Activated CD4-positive, alpha-beta memory T cell treated with anti-CD3 and anti-CD28 coated beads for 36 hours (primary cell): ENCODE results near the gene VAV3. TPM values are rescaled to one million over a fixed set of nuclear protein-coding genes. Genes with fewer than 3 reads are reported as not detected.

ENCODE experiments used
- CTCF ChIA-PET: fragments of 350-600 bp; sonication (Branson Sonifier 250); formaldehyde crosslinking; loops from one replicate; lab custom pipeline; 2021; ENCODE audit warnings: antibody characterized with exemption, inconsistent platforms; lab: Charles Lee
- POLR2A ChIA-PET: fragments of 350-600 bp; sonication (Branson Sonifier 250); formaldehyde crosslinking; loops from one replicate; lab custom pipeline; 2021; ENCODE audit warnings: antibody characterized with exemption; lab: Charles Lee
- DNase-seq: peaks from one replicate; pipeline ENCODE4 v3.0.0-alpha.2; 2020
- H3K27ac Mint-ChIP-seq: one replicate; pipeline ENCODE4 v1.8.0; 2021; ENCODE audit warnings: mixed read lengths
- H3K27me3 Mint-ChIP-seq: one replicate; pipeline ENCODE4 v1.8.0; 2021; ENCODE audit warnings: mixed read lengths
- H3K36me3 Mint-ChIP-seq: one replicate; pipeline ENCODE4 v1.8.0; 2021; ENCODE audit warnings: mixed read lengths
- H3K4me1 Mint-ChIP-seq: one replicate; pipeline ENCODE4 v1.8.0; 2021; ENCODE audit warnings: low read depth, mixed read lengths
- H3K4me3 Mint-ChIP-seq: one replicate; pipeline ENCODE4 v1.8.0; 2021; ENCODE audit warnings: mild to moderate bottlenecking, mixed read lengths
- H3K9me3 Mint-ChIP-seq: one replicate; pipeline ENCODE4 v1.8.0; 2021; ENCODE audit warnings: mixed read lengths
- intact Hi-C: fragments of 100-400 bp; cut with micrococcal nuclease; formaldehyde crosslinking; loops from one replicate; pipeline ENCODE4 v1.15.1; 2023
- total RNA-seq, 2 experiments: library from RNA; stranded (reverse); gene quantifications; one replicate each; pipeline ENCODE4 v1.2.3, GENCODE V29; 2021

VAV3 gene
- total RNA-seq, 2 experiments from 2014 or later, result 2.3 to 3.3 TPM

GRCh38 chr1:107992347-107992746 lies 27.4 kb upstream of the VAV3 start:
- CTCF ChIA-PET, result no interaction called here
- POLR2A ChIA-PET, result no interaction called here
- no peak overlapping the region for H3K27ac Mint-ChIP-seq
- no peaks in the 10 kb centered on the region for H3K4me1 Mint-ChIP-seq
- no peak for DNase-seq
- no peaks in the 10 kb centered on the region for H3K9me3 Mint-ChIP-seq
- intact Hi-C loops, result no loop called here
- H3K27me3 Mint-ChIP-seq, result no peaks in the 10 kb centered on the region
- no peaks in the 10 kb centered on the region for H3K36me3 Mint-ChIP-seq
- no peak overlapping the region for H3K4me3 Mint-ChIP-seq

- CTCF ChIA-PET, result no interaction called here
- Mint-ChIP-seq H3K36me3 (no peaks in the 10 kb centered on the region), H3K4me3 (no peak overlapping the region)
Measured at GRCh38 chr1:107991371-107992066, 26.5 kb upstream of the VAV3 start.

GRCh38 chr1:107990606-107991005 lies 25.6 kb upstream of the VAV3 start:
- intact Hi-C loops, result no loop called here
- Mint-ChIP-seq H3K9me3 (no peaks in the 10 kb centered on the region), H3K4me1 (no peaks in the 10 kb centered on the region), H3K36me3 (no peaks in the 10 kb centered on the region), H3K4me3 (no peak overlapping the region), H3K27ac (no peak overlapping the region), H3K27me3 (no peaks in the 10 kb centered on the region)
- CTCF ChIA-PET, result no interaction called here
- POLR2A ChIA-PET, result no interaction called here
- no peak for DNase-seq

More at GRCh38 chr1:107991371-107992066, 26.5 kb upstream of the VAV3 start:
- H3K4me1 Mint-ChIP-seq, result no peaks in the 10 kb centered on the region
- no peaks in the 10 kb centered on the region for H3K27me3 Mint-ChIP-seq
- intact Hi-C loops, result no loop called here
- no peak overlapping the region for H3K27ac Mint-ChIP-seq
- POLR2A ChIA-PET, result no interaction called here
- DNase-seq, result no peak
- no peaks in the 10 kb centered on the region for H3K9me3 Mint-ChIP-seq

GRCh38 chr1:107981277-107981676 lies 16.3 kb upstream of the VAV3 start:
- Mint-ChIP-seq H3K27ac (no peak overlapping the region), H3K36me3 (no peaks in the 10 kb centered on the region), H3K27me3 (peaks cover 5% of the 10 kb centered on the region), H3K4me1 (peaks cover 13% of the 10 kb centered on the region), H3K4me3 (no peak overlapping the region), H3K9me3 (no peaks in the 10 kb centered on the region)
- intact Hi-C loops, result no loop called here
- ChIA-PET CTCF (no interaction called here), POLR2A (no interaction called here)
- no peak for DNase-seq

GRCh38 chr1:107979926-107980325 lies 14.9 kb upstream of the VAV3 start:
- DNase-seq, result no peak
- no peaks in the 10 kb centered on the region for H3K36me3 Mint-ChIP-seq
- H3K27ac Mint-ChIP-seq, result no peak overlapping the region
- POLR2A ChIA-PET, result no interaction called here
- no peak overlapping the region for H3K4me3 Mint-ChIP-seq
- intact Hi-C loops, result no loop called here
- CTCF ChIA-PET, result no interaction called here
- H3K4me1 Mint-ChIP-seq, result peaks cover 16% of the 10 kb centered on the region
- peaks cover 5% of the 10 kb centered on the region for H3K27me3 Mint-ChIP-seq
- H3K9me3 Mint-ChIP-seq, result no peaks in the 10 kb centered on the region

GRCh38 chr1:107979088-107979487 lies 14.1 kb upstream of the VAV3 start:
- Mint-ChIP-seq H3K27me3 (peaks cover 5% of the 10 kb centered on the region), H3K27ac (no peak overlapping the region), H3K9me3 (no peaks in the 10 kb centered on the region), H3K36me3 (no peaks in the 10 kb centered on the region), H3K4me1 (peaks cover 16% of the 10 kb centered on the region), H3K4me3 (no peak overlapping the region)
- DNase-seq, result no peak
- intact Hi-C loops, result no loop called here
- POLR2A ChIA-PET, result no interaction called here
- CTCF ChIA-PET, result no interaction called here

- peaks cover 16% of the 10 kb centered on the region for H3K4me1 Mint-ChIP-seq
- no peak overlapping the region for H3K27ac Mint-ChIP-seq
- CTCF ChIA-PET, result interaction anchor here (1.5 kb wide), 1 partner anchor 13 kb away, joined by 5 read pairs; no protein-coding TSS in a partner anchor
- no peak overlapping the region for H3K4me3 Mint-ChIP-seq
- POLR2A ChIA-PET, result interaction anchor here (1.0 kb wide), 1 partner anchor 91 kb away, joined by 3 read pairs; no protein-coding TSS in a partner anchor
- no peaks in the 10 kb centered on the region for H3K9me3 Mint-ChIP-seq
- DNase-seq, result no peak
- intact Hi-C loops, result loop anchor here (1.0 kb wide), 1 partner anchor 14 kb away; no protein-coding TSS in a partner anchor
- H3K27me3 Mint-ChIP-seq, result peaks cover 5% of the 10 kb centered on the region
- H3K36me3 Mint-ChIP-seq, result no peaks in the 10 kb centered on the region
Measured at GRCh38 chr1:107976836-107977235, 11.9 kb upstream of the VAV3 start.

- Mint-ChIP-seq H3K4me3 (no peak overlapping the region), H3K4me1 (peaks cover 16% of the 10 kb centered on the region), H3K9me3 (no peaks in the 10 kb centered on the region), H3K27me3 (peaks cover 5% of the 10 kb centered on the region), H3K36me3 (no peaks in the 10 kb centered on the region), H3K27ac (no peak overlapping the region)
- intact Hi-C loops, result loop anchor here (1.0 kb wide), 1 partner anchor 13 kb away; no protein-coding TSS in a partner anchor
- CTCF ChIA-PET, result interaction anchor here (1.5 to 1.7 kb wide), 2 partner anchors 11 to 12 kb away, joined by 5 to 6 read pairs; partner anchors contain the start of gene VAV3
- peak; percentile 61 for DNase-seq
- POLR2A ChIA-PET, result interaction anchor here (1.0 kb wide), 1 partner anchor 92 kb away, joined by 3 read pairs; no protein-coding TSS in a partner anchor
Measured at GRCh38 chr1:107976431-107976830, 11.5 kb upstream of the VAV3 start.

- Mint-ChIP-seq H3K4me3 (no peak overlapping the region), H3K27ac (no peak overlapping the region), H3K9me3 (no peaks in the 10 kb centered on the region), H3K27me3 (peaks cover 5% of the 10 kb centered on the region), H3K4me1 (peaks cover 16% of the 10 kb centered on the region), H3K36me3 (no peaks in the 10 kb centered on the region)
- POLR2A ChIA-PET, result interaction anchor here (1.0 kb wide), 1 partner anchor 12 kb away, joined by 4 read pairs; no protein-coding TSS in a partner anchor
- DNase-seq, result no peak
- intact Hi-C loops, result loop anchor here (1.0 kb wide), 1 partner anchor 13 kb away; no protein-coding TSS in a partner anchor
- CTCF ChIA-PET, result interaction anchor here (0.6 to 1.7 kb wide), 3 partner anchors 10 to 151 kb away, joined by 3 to 6 read pairs (median 5); partner anchors contain the start of gene VAV3
Measured at GRCh38 chr1:107975851-107976250, 10.9 kb upstream of the VAV3 start.

- CTCF ChIA-PET, result no interaction called here
- no peak overlapping the region for H3K4me3 Mint-ChIP-seq
- H3K27me3 Mint-ChIP-seq, result peaks cover 5% of the 10 kb centered on the region
- POLR2A ChIA-PET, result no interaction called here
- intact Hi-C loops, result no loop called here
- no peak overlapping the region for H3K27ac Mint-ChIP-seq
- peaks cover 15% of the 10 kb centered on the region for H3K4me1 Mint-ChIP-seq
- H3K9me3 Mint-ChIP-seq, result no peaks in the 10 kb centered on the region
- no peaks in the 10 kb centered on the region for H3K36me3 Mint-ChIP-seq
- DNase-seq, result no peak
Measured at GRCh38 chr1:107974090-107974489, 9.1 kb upstream of the VAV3 start.

GRCh38 chr1:107972391-107973180 lies 7.6 kb upstream of the VAV3 start:
- no peaks in the 10 kb centered on the region for H3K27me3 Mint-ChIP-seq
- intact Hi-C loops, result no loop called here
- ChIA-PET POLR2A (no interaction called here), CTCF (interaction anchor here (0.8 kb wide), 1 partner anchor 153 kb away, joined by 3 read pairs; no protein-coding TSS in a partner anchor)
- no peak overlapping the region for H3K4me3 Mint-ChIP-seq
- H3K27ac Mint-ChIP-seq, result no peak overlapping the region
- H3K36me3 Mint-ChIP-seq, result no peaks in the 10 kb centered on the region
- no peaks in the 10 kb centered on the region for H3K9me3 Mint-ChIP-seq
- no peak for DNase-seq
- H3K4me1 Mint-ChIP-seq, result peaks cover 10% of the 10 kb centered on the region

GRCh38 chr1:107966550-107966949 lies 1.6 kb upstream of the VAV3 start:
- Mint-ChIP-seq H3K36me3 (no peaks in the 10 kb centered on the region), H3K4me1 (peaks cover 25% of the 10 kb centered on the region), H3K9me3 (no peaks in the 10 kb centered on the region), H3K27ac (no peak overlapping the region), H3K4me3 (peak overlapping the region; percentile 48), H3K27me3 (peaks cover 10% of the 10 kb centered on the region)
- CTCF ChIA-PET, result no interaction called here
- POLR2A ChIA-PET, result no interaction called here
- DNase-seq, result no peak
- intact Hi-C loops, result no loop called here
